ENCODE results near the gene RBM6.

RBM6 gene

DNA sequence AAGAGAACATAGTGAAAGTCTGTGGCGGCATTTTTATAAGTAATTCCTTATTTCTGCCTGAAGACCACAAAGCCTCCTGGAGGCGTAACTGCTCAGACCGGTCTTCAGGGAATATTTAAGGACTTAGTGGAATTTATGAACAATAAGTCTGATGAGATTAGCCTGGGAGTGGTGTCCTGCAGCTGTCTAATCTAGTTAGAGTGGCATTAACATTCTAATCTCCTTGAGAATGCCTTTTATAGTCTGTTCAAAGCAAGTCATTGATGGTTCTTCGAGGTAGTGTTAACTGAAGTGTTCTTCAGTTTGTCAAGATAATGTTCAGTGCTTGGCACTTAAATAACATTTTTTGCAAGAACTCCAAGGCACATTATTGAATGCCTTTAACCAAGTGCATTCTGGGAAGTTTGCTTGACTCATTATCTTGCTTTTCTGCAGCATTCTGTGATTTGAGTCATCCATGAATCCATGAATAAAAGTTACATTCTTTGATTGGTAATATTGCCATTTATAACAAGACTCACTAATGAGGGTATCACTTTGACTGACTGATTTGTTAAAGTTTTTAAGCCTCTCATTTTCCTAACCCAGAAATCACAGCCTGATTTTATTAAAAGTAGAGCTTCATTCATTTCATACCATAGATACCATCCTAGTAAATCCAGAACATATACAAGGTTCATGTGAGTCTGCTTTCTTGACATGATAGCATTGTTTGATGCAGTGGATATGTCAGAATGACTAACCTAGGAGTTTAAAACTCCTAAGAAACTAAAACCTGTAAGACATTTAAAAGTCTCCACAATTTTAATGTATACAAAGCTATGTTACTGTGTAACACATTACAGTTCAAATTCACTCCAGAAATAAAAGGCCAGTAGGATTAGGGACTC lies 161.3 kb downstream of the RBM6 start:
- no peak for FAIRE-seq

DNA sequence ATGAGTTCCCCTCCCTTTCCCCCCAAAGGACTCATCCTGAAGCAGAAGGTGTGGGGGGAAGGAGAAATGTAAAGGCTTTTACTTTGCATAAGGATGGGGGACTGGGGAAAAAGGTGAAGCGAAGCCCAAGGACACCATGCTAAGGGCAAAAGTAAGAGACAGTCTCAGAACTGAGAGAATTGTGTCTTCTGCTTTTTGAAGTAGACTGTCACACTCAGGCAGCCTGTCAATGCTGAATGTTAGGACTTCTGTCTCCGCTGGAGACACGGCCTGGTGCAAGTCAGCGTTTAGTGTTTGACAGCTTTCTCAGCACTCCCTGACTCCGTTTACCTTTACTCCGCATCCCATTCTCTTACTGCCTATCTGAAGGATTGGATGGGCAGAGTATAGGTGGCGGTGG lies 162.6 kb downstream of the RBM6 start:
- no peak for FAIRE-seq

DNA sequence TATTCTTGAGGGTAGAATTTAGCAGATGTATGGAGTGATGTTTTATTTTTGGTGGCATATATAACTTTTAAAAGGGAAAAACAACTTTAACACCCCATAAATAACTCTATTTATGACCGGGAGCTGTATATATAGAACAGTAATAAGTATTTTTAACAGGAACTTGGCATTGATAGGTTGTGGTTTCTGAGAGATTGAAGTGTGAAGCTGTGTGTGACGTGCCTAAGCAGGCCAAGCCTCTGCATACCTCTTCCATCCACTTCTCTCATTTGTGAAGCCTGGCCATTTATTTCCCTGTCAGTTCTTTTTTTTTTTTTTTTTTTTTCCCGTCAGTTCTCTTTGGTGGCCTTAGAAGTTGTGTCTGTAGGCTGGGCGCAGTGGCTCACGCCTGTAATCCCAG lies 171.8 kb downstream of the RBM6 start:
- no peak for FAIRE-seq

DNA sequence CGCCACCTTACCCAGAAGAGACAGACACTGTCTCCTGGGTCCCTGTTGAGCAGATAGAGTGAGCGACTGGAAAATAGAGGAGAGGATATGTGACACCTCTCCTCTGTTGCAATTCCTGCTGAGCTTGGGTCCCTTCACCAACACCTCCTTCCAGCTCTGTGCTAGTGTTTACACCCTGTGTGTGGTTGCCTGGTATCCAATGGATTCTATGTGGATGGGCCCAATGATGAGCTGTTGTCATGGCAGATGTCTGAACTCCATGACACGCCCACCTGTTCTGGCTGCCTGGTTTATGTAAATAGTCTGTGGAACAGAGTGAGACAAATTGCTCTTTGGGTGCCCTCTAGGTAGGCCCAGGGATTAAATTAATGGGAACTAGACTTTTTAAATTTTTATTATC lies 172.5 kb downstream of the RBM6 start:
- FAIRE-seq, result no peak

DNA sequence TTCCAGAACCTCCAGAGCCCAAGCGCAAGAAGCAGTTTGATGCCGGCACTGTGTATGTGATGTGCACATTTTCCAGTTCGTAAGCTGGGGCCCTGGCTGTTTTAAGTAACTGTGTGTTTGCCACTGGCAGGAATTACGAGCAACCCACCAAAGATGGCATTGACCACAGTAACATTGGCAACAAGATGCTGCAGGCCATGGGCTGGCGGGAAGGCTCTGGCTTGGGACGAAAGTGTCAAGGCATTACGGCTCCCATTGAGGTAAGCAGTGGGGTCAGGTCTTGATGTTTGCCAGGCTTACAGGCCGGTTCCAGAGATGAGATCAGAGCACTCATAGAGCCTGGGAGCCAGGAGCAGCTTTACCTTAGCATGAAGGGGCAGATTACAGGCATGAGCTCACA lies 177.2 kb downstream of the RBM6 start:
- FAIRE-seq, result no peak

DNA sequence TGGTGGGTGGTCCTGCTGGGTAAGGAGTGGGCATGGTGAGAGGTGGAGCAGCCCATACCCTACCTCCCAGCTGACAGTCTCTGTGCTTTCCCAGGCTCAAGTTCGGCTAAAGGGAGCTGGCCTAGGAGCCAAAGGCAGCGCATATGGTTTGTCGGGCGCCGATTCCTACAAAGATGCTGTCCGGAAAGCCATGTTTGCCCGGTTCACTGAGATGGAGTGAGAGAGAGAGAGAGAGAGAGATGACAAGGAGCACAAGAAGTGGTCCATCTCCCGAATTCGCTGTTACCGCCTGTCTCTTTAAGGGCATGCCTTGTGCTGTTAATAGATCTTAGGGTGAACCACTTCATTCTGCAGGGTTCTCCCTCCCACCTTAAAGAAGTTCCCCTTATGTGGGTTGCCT lies 178.3 kb downstream of the RBM6 start:
- no peak for FAIRE-seq

DNA sequence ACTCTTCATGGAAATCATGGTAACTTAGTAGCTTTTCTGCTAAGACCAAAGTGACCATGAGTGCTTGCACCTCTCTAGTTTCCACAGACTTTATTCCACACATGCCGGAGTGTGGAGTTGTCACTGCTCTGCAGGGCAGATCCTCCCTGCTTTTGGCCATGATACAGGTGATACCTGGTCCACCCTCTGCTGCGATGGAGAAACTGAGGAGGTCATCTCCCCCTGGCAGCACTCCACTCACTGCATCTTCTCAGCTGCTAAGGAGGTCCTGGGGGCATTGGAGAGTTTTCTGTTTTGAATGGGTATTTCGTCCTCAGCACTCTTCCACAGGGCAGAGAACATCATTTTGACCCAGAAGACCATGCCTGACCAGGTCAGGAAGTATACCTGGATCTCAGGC lies 179.8 kb downstream of the RBM6 start:
- FAIRE-seq, result no peak

DNA sequence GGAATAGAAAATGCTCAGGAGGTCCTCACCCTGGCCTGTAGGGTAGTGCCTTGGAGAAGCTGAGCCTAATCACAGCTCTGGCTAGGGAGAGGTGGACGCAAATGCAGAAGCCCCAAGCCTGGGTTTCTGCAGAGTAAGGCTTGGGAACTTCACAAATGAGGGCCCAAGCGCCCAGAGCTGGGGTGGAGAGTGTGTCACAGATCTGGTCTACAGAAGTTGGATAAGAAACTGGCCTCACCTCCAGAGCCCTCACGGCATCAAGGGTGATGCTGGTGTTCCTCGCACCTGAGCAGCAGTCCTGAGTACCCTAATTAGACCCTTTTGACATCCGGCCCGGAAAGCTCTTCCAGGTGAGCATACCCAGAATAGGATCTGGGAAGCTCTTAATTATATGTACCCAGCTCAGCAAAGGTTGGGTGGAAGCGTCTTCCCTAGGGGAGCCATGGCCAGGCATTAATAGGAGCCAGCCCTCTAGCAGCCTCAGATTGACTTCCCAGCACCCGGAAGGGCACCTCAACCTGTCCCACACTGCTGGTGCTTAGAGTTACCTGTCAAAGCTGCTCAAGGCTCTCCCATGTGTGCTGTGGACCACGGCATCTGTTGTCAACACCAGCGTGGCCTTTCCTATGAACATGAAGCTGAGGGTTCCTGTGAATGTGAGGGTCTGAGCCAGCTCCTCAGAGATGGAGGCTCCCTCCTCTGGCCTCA lies 180.6 kb downstream of the RBM6 start:
- FAIRE-seq, result no peak

DNA sequence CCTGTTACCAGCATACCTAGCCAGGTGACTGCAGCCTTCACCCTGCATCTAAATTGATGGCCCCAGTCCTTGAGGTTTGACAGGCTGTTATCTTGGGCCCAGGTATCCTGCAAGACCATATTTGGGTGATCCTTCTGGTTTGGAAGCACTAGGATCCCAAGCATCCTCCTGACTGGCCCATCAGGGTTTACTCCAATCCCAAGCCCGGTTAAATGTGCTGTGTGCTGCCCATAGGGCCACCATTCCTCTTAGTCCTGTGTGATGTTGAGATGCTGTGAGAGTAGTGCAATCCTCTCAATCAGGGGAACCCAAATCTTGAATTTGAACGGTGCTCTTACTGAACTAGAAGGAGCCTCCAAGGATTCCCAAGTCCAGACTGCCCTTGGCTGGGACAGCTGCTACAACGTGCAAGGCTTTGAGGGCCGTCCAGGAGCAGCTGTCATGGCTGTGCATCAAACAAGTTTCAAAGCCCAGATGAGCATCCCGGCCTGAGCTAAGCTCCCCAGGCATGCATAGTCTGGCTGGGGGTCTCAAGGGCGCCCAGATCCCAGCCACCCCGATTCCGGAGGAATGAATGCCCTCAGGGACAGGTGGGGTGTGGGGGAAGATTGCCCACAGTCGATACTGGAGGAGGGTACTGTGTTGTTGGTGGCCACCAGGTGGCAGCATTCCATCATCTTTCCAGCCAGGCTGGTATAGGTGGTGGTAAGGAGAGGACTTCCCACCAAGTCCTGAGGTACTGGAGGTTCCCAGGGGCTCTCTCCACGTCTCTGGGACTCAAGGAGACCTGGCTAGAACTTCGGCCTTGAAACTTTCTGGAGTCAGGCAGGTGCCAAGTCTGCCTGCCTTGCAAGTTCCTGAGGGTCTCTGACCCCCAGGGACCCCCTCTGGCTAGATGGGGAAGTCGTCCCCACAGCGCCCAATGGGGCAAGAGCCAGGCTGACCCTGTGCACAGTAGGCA lies 181.4 kb downstream of the RBM6 start:
- no peak for FAIRE-seq

DNA sequence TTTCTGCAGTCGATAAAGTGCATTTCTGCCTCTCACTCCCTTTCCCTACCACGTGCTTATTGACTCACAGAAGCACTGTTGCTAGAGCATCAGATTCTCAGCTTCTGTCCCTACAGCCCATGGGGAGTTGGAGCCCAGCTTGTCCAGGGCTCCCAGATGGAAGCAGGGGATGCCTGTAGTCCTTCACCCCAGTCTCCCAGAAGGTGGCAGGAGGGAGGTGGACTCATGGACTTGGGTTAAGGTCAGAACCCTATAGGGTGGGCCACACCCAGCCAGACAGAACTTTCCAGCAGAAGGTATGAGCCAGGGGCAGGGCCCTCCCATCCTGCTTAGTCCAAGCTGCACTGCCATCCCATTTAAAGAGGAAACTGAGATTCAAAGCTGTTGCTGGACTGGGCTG lies 182.1 kb downstream of the RBM6 start:
- no peak for FAIRE-seq

DNA sequence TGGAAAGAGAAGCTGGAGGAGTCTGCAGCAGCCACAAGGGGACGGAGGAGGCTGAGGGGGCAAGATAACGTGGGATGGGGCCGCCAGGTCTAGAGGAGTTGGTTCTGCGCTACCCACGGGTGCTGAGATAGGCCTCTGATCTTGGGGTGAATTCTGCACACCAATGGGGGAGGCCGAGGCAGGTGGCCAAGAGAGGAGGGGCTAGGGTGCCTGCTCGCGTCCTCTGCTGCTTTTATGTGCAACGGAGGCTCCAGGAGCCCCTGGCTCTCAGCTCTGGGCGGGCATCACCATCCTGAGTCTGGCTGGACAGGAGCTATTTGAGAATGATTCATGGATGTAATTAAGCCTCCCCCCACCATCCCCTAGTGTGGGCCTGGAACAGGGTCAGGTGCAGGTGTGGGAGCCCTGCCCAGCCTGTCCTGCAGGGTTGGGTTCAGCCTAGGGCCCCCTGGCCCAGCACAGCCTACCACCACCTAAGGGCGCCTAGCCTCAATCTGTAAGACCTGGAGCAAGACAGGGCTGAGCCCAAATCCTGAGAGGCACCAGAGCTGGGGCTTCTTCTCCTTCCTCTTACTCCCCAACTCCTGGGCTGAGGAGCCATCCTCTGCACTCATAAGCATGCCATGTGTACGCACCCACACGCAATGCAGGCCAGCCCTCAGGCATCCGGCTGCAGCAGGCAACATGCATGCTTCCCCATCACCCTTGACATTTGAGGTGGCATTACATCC lies 182.9 kb downstream of the RBM6 start:
- no peak for FAIRE-seq

DNA sequence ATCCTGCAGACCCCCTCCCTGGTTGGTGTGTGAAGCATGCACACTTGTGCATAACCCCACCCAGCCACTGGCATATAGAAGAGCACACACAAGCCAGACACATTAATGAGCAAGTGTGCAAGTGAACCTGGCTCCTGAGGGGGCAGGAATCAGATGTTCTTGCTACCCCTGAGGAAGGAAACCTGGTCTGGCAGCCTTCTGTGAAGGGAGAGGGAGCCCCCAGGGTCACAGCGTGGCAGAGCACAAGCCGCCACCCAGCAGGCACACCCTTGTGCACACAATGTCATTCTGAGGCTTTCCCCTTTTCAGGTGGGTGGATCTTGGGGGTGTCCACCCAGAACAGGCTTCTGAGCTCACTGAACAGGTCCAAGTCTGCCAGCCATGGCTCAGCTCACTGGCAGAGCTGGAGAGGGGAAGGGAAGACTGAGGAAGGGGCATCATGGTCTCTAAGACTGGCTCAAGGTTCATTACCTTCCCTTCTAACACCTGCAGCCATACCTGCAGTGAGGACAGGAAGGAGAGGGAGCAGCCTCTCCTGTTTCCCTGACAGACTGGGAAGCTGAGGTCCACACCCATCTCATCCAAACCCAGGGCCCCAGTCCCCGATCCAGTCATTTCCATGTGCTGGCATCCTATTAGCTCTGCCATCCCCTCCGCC lies 183.6 kb downstream of the RBM6 start:
- FAIRE-seq, result no peak

DNA sequence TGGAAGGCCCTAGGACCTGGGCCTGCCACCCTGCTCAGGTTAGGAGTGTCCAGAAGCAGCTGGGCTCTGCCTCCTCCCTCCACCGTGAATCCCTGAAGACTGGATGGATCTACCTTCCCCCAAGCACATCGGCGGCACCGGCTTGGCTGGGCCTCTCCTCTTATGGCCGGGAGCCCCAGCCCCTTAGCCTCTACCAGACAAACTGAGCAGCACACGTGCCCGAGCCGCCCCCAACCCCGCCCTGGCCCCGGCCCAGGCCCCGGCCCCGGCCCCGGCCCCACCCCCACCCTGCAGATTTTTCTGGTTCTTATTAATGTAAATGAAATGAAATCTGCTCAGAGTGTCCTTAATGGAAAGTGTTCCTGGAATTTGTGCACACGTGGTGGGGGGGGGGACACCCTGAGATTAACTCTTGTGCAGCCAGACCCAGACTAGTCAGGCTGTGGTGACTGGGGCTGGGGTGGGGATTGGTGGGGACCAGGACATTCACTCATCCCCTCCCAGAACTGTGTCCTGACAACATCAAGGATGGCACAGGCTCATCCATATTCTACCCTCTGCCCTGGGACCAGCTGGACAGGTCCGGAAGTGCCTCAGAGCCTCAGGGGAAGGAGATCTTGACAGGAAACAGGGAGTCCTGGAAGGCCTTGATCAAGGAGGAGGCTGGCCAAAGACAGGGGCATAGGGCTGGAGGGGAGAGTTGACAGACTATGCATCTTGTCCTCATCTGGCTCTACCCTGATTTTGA lies 184.3 kb downstream of the RBM6 start:
- no peak for FAIRE-seq

DNA sequence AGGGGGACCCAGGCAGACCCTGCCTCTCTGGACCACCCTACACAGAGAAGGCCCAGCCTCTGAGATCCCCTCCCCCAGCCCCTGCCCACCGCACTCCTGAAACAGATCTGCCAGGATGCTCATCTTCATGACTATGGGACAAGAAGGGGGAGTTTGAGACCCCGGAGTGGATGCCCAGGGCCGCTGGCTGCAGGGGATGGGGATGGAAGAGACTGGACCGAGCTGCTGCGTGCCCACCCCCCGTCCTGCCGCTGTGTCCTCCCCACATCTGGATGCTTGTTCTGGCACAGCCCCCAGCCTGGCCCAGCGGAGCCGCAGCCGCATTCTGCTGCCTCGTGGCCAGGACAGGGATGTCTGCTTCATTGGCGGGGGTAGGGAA lies 184.8 kb downstream of the RBM6 start:
- FAIRE-seq, result no peak

DNA sequence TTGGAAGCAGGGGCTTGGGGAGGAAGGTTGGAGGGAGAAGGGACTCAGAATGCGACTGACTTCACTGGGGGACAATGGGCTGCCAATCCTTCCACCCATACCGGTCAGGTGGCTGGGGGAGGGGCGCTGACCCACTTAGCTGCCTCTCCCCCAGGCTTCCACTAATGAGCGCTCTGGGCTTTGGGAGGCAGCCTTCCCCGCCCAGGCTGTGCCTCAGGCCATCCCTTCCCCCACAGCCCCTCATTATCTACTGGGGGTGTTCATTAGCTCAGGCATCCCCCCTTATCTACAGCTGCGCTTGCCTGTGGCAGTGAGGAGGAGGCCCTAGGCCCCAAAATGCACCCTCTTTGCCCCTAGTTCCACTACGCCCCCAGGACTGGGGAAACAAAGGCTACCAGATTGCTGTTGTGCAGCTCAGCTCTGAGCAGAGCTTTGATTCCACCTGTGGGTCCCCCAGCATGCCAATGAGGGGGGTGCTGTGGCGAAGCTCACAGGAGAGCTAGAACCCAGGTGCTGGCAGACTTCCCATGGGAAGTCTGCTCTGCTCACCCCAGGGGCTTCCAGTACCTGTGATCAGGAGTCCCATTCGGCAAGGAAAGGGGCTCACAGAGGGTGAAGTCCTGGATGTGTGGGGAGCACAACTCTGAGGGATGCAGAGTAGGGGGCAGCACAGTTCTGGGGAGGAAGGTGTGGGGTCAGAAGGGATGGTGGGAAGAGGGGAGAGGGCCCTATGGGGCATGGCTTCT lies 185.8 kb downstream of the RBM6 start:
- no peak for FAIRE-seq

DNA sequence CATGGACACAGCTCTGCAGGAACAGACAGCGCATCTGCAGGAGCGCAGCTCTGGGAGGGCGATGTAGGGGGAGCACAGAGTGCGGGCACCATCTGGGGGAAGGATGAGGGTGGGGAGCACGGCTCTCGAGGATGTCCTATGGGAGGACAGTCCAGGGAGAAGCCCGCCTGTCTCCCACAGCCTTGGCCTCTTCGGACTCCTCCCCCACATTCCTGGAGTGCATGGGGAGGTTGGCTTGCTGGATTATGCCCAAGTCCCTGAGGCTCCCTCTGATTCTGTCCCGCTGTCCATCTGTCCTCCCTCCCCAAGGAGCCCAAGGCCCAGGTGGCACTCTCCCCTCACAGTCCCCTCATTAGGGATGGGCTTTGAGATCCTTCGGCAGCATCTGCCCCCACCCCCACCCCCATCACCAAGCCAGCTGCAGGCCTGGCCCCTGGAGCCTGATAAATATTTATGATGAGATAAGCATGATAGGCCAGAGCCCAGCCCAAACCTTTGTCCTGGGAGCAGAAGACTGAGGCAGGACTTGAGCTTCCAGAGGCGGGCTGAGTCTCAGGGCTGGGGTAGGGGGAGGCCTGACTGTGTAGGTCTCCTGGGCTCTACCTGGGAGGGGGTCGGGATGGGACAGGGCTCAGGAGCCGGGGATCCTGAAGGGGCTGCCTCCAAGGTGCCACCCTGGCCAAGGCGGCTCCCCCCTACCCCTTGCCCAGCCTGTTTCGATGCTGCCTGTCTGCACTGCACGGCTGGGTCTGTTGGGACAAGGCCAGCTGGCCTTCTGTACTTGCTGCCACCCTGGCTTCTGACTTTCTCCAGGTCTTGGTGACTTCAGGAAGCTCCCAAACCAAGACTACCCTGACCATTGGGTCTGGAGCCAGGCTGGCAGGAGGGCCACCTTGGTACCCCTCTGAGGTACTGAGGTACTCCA lies 186.6 kb downstream of the RBM6 start:
- FAIRE-seq, result no peak

Measured in colon (tissue), 2 donors.